SJCRH30 (cell line): Measurements from ENCODE around the gene EGFLAM. TPM values are rescaled to one million over a fixed set of nuclear protein-coding genes. Genes with fewer than 3 reads are reported as not detected.
A peak's percentile ranks its signal among the peaks of the same experiment; 100 is the strongest.
"Not testable (repeated sequence)": the region's sequence is repeated elsewhere in the genome, so short reads cannot be mapped to it uniquely, and the experiment has no call there.

Source experiments
- DNase-seq, 2 experiments: peaks; one replicate each; pipeline ENCODE4 v3.0.0-alpha.2; 2015 to 2020
- H3K27ac ChIP-seq: fragments of 250-450 bp; sonication (Bioruptor Pico); 2 replicates; pipeline ENCODE4 v1.5.1; 2020; ENCODE audit warnings: mild to moderate bottlenecking, moderate library complexity
- H3K27me3 ChIP-seq: fragments of 250-450 bp; sonication (Bioruptor Pico); 2 replicates; pipeline ENCODE4 v1.5.1; 2020; ENCODE audit warnings: mild to moderate bottlenecking, moderate library complexity
- H3K36me3 ChIP-seq: fragments of 250-450 bp; sonication (Bioruptor Pico); 2 replicates; pipeline ENCODE4 v1.5.1; 2020; ENCODE audit warnings: mild to moderate bottlenecking, moderate library complexity
- H3K4me1 ChIP-seq: fragments of 250-450 bp; sonication (Bioruptor Pico); 2 replicates; pipeline ENCODE4 v1.5.1; 2020; ENCODE audit warnings: mild to moderate bottlenecking, moderate library complexity
- H3K4me3 ChIP-seq: fragments of 250-450 bp; sonication (Bioruptor Pico); 2 replicates; pipeline ENCODE4 v1.5.1; 2020; ENCODE audit warnings: mild to moderate bottlenecking, moderate library complexity
- H3K9me3 ChIP-seq: fragments of 250-450 bp; sonication (Bioruptor Pico); replicated peaks from 2 replicates; pipeline ENCODE4 v1.5.1; 2020; ENCODE audit warnings: mild to moderate bottlenecking, moderate library complexity
- total RNA-seq: library from RNA; depleted of rRNA; stranded (reverse); fragments of >200 nt; shearing (Covaris generic); gene quantifications from 2 replicates; pipeline ENCODE4 v1.2.3, GENCODE V29; 2014

Gene EGFLAM
- total RNA-seq, 1 experiment from 2014 or later = 0.36 TPM

- Histone ChIP-seq H3K4me1 (peaks cover 5% of the 10 kb centered on the region; the same call in 1 of the 2 replicates), H3K9me3 (no peaks in the 10 kb centered on the region), H3K36me3 (no peaks in the 10 kb centered on the region), H3K4me3 (no peak overlapping the region), H3K27ac (no peak overlapping the region), H3K27me3 (no peaks in the 10 kb centered on the region)
- peak; percentile 50 for DNase-seq
These were observed 70.9 kb downstream of the EGFLAM start for GRCh38 chr5:38329132-38329715.

DNA sequence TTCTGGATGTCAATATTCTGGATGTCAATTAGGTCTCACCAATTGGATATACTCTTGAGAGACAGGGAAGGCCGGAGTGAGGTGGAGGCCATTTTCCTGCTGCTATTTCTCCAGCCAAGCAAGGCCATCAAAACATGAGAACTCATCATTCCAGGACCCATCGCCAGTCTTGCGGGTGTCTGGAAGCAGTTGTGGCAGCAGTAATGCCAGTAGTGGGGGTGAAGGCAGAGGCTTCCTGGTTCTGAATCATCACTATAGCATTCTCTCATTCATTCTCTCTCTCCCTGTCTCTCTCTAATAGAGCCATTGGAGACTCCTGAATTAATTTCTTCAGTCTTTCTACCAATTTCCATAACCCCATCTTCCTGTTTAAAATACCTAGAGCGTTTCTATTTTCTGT is 71.8 kb downstream of the EGFLAM start:
- H3K9me3 ChIP-seq = no peaks in the 10 kb centered on the region
- H3K4me1 ChIP-seq = peaks cover 5% of the 10 kb centered on the region; the same call in 1 of the 2 replicates
- H3K27ac ChIP-seq = no peak overlapping the region
- no peaks in the 10 kb centered on the region for H3K27me3 ChIP-seq
- DNase-seq = no peak
- no peak overlapping the region for H3K4me3 ChIP-seq
- H3K36me3 ChIP-seq = no peaks in the 10 kb centered on the region

DNA sequence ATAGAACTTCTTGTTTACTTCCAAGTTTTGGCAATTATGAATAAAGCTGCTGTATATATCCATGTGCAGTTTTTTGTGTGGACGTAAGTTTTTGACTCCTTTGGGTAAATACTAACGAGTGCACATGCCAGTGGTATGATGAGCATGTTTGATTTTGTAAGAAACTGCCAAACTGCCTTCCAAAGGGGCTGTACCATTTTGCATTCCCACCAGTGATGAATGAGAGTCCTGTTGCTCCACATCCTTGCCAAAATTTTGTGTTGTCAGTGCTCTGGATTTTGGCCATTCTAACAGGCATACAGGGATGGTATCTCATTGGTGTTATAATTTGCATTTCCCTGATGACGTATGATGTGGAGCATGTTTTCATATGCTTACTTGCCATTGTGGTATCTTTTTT is 73.5 kb downstream of the EGFLAM start:
- no peak for DNase-seq
- H3K27ac ChIP-seq = no peak overlapping the region
- H3K4me1 ChIP-seq = peaks cover 5% of the 10 kb centered on the region; the same call in 1 of the 2 replicates
- H3K9me3 ChIP-seq = no peaks in the 10 kb centered on the region
- H3K27me3 ChIP-seq = no peaks in the 10 kb centered on the region
- H3K4me3 ChIP-seq = no peak overlapping the region
- H3K36me3 ChIP-seq = no peaks in the 10 kb centered on the region

- not testable (repeated sequence) for DNase-seq, H3K27me3 ChIP-seq, H3K9me3 ChIP-seq, H3K27ac ChIP-seq, H3K4me1 ChIP-seq, H3K4me3 ChIP-seq, H3K36me3 ChIP-seq
These were observed 74.8 kb downstream of the EGFLAM start for GRCh38 chr5:38333181-38333580.

GRCh38 chr5:38338455-38338854 is 80.1 kb downstream of the EGFLAM start:
- Histone ChIP-seq H3K27ac (no peak overlapping the region), H3K4me3 (no peak overlapping the region), H3K4me1 (no peaks in the 10 kb centered on the region), H3K36me3 (no peaks in the 10 kb centered on the region), H3K27me3 (no peaks in the 10 kb centered on the region), H3K9me3 (no peaks in the 10 kb centered on the region)
- no peak for DNase-seq

DNA sequence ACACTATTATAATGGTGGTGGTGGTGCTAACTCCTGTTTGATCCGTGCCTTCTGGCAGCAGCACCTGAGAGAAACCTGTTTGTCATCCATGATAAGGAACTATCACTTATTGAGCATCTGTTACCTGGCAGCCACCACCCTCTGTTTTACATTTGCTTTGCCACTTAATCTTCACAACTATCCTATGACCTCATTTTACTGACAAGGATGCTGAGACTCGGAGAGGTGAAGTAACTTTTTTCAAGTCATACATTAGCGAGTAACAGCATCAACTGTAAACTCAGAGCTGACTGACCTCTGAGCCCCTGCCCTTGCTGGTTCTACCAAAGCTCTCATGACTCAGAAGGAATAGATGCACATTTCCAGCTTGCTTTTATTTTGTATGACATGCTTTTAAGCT is 81.1 kb downstream of the EGFLAM start:
- Histone ChIP-seq H3K4me1 (no peaks in the 10 kb centered on the region), H3K27me3 (no peaks in the 10 kb centered on the region), H3K4me3 (no peak overlapping the region), H3K9me3 (no peaks in the 10 kb centered on the region), H3K27ac (no peak overlapping the region), H3K36me3 (no peaks in the 10 kb centered on the region)
- DNase-seq = no peak

DNA sequence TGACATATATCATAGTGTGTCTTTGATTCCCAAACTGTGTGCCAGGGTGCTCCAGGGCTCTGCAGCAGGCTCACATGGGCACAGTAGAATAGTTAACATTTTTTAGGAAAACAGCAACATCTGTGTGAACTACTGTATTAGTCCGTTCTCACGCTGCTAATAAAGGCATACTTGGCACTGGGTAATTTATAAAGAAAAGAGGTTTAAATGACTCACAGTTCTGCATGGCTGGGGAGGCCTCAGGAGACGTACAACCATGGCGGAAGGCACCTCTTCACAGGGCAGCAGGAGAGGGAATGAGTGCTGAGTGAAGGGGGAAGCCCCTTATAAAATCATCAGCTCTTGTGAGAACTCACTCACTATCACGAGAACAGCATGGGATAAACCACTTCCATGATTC is 82.7 kb downstream of the EGFLAM start:
- Histone ChIP-seq H3K4me3 (no peak overlapping the region), H3K27me3 (no peaks in the 10 kb centered on the region), H3K9me3 (no peaks in the 10 kb centered on the region), H3K4me1 (no peaks in the 10 kb centered on the region), H3K36me3 (no peaks in the 10 kb centered on the region), H3K27ac (no peak overlapping the region)
- DNase-seq = no peak

DNA sequence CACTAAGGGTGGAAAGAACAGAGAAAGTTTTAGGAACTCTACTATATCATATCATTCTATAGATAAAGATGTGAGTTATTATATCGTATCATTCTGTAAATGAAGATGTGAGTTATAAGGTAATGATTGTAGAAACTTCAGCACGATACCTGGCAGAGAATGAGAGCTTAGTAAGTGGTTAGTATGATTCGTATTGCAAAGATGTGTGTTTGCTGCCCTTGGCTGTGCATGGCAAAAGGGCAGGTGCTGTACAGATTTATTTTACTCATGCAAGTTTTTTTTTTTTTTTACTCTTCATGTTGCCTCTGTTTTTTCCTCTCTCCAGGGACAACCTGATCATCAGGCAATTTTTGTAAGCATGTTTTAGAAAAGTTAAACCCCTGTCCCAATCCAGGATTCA is 83.3 kb downstream of the EGFLAM start:
- Histone ChIP-seq H3K36me3 (no peaks in the 10 kb centered on the region), H3K4me3 (no peak overlapping the region), H3K27me3 (no peaks in the 10 kb centered on the region), H3K27ac (no peak overlapping the region), H3K9me3 (no peaks in the 10 kb centered on the region), H3K4me1 (no peaks in the 10 kb centered on the region)
- DNase-seq = no peak

- no peaks in the 10 kb centered on the region for H3K9me3 ChIP-seq
- no peak overlapping the region for H3K4me3 ChIP-seq
- H3K27me3 ChIP-seq = no peaks in the 10 kb centered on the region
- DNase-seq = no peak
- H3K27ac ChIP-seq = no peak overlapping the region
- no peaks in the 10 kb centered on the region for H3K36me3 ChIP-seq
- H3K4me1 ChIP-seq = no peaks in the 10 kb centered on the region
These were observed 83.9 kb downstream of the EGFLAM start for GRCh38 chr5:38342261-38342660.

- no peak for DNase-seq
- H3K36me3 ChIP-seq = no peaks in the 10 kb centered on the region
- no peaks in the 10 kb centered on the region for H3K4me1 ChIP-seq
- no peak overlapping the region for H3K4me3 ChIP-seq
- H3K27me3 ChIP-seq = no peaks in the 10 kb centered on the region
- H3K9me3 ChIP-seq = no peaks in the 10 kb centered on the region
- no peak overlapping the region for H3K27ac ChIP-seq
These were observed 86.5 kb downstream of the EGFLAM start for GRCh38 chr5:38344891-38345290.

DNA sequence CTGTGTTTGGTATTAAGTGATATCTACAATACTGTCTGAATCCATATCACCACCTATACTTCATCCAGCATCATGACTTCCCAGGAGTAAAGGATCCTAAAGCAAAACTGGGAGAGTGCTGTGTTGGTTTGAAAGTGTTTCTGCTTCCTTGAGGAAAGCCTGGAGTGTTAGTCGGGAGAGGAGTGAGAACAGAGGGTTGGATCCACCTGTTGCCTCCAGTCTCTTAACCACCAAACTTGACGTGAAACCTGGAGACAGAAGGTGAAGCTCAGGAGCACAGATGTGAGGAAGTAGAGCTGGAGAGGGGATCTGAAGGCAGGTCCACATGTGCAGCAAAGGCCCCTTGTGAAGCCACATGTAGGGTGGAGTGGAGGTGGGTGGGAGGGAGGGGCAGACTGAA is 88.2 kb downstream of the EGFLAM start:
- Histone ChIP-seq H3K4me1 (no peaks in the 10 kb centered on the region), H3K36me3 (no peaks in the 10 kb centered on the region), H3K27ac (no peak overlapping the region), H3K27me3 (no peaks in the 10 kb centered on the region), H3K4me3 (no peak overlapping the region), H3K9me3 (no peaks in the 10 kb centered on the region)
- DNase-seq = no peak

- Histone ChIP-seq H3K27me3 (no peaks in the 10 kb centered on the region), H3K4me3 (no peak overlapping the region), H3K36me3 (no peaks in the 10 kb centered on the region), H3K4me1 (no peaks in the 10 kb centered on the region), H3K9me3 (no peaks in the 10 kb centered on the region), H3K27ac (no peak overlapping the region)
- peak in 1 of 2 experiments; percentile 5 for DNase-seq
These were observed 88.8 kb downstream of the EGFLAM start for GRCh38 chr5:38347040-38347763.

DNA sequence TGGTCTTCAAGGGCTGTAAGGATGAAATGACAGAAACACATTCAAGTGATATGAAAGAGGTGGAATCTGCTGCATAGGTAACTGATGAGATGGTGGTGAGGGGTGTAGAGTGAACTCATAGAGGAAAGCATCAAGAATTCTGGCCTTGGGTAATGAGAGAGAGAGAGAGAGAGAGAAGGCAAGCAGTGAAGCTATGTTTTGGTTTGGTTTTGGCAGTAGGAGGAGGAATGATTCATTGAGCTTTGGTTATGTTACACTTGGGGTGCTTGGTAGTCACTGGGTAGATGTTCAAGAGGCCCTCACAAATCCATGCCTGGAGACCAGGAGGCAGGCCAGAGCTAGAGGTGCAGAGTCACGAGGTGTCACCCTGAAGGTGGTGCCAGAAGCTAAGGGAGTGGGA is 89.5 kb downstream of the EGFLAM start:
- H3K4me1 ChIP-seq = no peaks in the 10 kb centered on the region
- no peak overlapping the region for H3K4me3 ChIP-seq
- DNase-seq = no peak
- H3K27ac ChIP-seq = no peak overlapping the region
- no peaks in the 10 kb centered on the region for H3K36me3 ChIP-seq
- no peaks in the 10 kb centered on the region for H3K27me3 ChIP-seq
- no peaks in the 10 kb centered on the region for H3K9me3 ChIP-seq

DNA sequence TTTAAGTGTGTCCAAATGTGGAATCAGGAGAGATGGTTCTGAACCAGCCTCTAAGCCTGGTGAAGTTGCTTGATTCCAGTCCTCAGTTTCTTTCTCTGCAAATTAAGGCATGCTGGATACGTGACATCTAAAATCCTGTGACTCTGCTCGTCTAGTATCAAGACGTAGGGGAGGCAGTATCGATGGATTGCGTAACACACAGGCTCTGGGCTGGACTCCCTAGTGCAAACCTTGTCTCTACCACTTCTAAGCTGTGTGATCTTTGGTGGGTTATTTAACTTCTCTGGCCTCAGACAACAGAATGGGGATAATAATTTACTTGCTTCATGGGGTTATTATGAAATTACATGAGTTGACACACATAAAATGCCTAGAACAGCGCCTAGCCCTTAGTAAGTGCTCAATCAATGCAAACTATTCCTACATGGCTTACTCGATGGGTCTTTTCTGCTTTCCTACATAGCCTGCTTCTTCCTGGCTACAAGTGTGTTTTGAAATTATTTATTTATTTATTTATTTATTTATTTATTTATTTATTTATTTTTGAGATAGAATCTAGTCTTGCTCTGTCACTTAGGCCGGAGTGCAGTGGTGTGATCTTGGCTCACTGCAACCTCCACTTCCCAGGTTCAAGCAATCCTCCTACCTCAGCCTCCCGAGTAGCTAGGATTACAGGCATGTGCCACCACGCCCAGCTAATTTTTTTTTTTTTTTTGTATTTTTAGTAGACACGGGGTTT is 102.1 kb downstream of the EGFLAM start:
- no peaks in the 10 kb centered on the region for H3K36me3 ChIP-seq
- H3K4me3 ChIP-seq = no peak overlapping the region
- H3K4me1 ChIP-seq = no peaks in the 10 kb centered on the region
- H3K9me3 ChIP-seq = no peaks in the 10 kb centered on the region
- 0 out of 2 replicates have a peak, but pooled peaks cover 2% of the 10 kb centered on the region for H3K27me3 ChIP-seq
- H3K27ac ChIP-seq = no peak overlapping the region
- no peak for DNase-seq

GRCh38 chr5:38362713-38363112 is 104.4 kb downstream of the EGFLAM start:
- DNase-seq = no peak
- Histone ChIP-seq H3K4me3 (no peak overlapping the region), H3K4me1 (no peaks in the 10 kb centered on the region), H3K27me3 (0 out of 2 replicates have a peak, but pooled peaks cover 2% of the 10 kb centered on the region), H3K27ac (no peak overlapping the region), H3K36me3 (no peaks in the 10 kb centered on the region), H3K9me3 (no peaks in the 10 kb centered on the region)
